GM18519 (cell line): ENCODE results near the gene ZCCHC9.

Experiments
- ATAC-seq: cut with Tn5 transposase; IDR thresholded peaks from one replicate; pipeline ENCODE4 v1.9.1; 2021; ENCODE audit warnings: mild to moderate bottlenecking, moderate library complexity; ENCODE audit not compliant: unreplicated experiment, low FRiP score

ZCCHC9 gene

GRCh38 chr5:81354093-81354492 is 52.7 kb downstream of the ZCCHC9 start:
- no peak for ATAC-seq

- no peak for ATAC-seq
Measured at GRCh38 chr5:81355291-81356251, 54.2 kb downstream of the ZCCHC9 start.

GRCh38 chr5:81359108-81359507 is 57.7 kb downstream of the ZCCHC9 start:
- no peak for ATAC-seq

GRCh38 chr5:81359881-81360280 is 58.5 kb downstream of the ZCCHC9 start:
- no peak for ATAC-seq

GRCh38 chr5:81360640-81361039 is 59.3 kb downstream of the ZCCHC9 start:
- ATAC-seq: no peak

GRCh38 chr5:81361600-81361999 is 60.2 kb downstream of the ZCCHC9 start:
- ATAC-seq: no peak
